Measurements from ENCODE around the gene NCAM1.

DNA sequence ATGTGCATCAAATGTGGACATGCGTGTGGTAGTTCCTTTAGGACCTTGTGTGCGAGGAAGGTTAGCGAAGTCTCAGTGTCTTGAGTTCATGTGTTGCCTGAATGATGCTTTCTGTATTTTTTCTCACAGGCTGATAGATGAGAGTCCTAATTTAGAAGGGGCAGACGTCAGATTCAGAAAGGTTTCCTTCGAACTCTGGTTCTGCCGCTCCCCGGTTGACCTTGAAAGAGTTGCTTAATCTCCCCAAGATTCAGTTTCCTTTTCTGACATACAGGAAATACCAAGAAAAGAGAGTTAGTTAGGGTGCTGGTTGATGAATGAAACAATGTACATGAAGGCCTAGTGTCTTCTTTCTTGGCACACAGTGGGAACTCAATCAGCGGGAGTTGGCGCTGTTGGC is 317.3 kb downstream of the NCAM1 start:
- TF ChIP-seq YY1 (IDR thresholded peaks at IDR 0.05; ENCODE audit: extremely low read depth, insufficient replicate concordance, low read depth, low read length), result no peak
- TF ChIP-seq CBX3 (IDR thresholded peaks at IDR 0.05; ENCODE audit: low read depth), result no peak
- TF ChIP-seq ELF1 (IDR thresholded peaks at IDR 0.05; ENCODE audit: borderline replicate concordance, low read depth), result no peak
- TF ChIP-seq, protein P1, sequence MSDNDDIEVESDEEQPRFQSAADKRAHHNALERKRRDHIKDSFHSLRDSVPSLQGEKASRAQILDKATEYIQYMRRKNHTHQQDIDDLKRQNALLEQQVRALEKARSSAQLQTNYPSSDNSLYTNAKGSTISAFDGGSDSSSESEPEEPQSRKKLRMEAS (IDR thresholded peaks at IDR 0.05), result no peak
- no peak for TF ChIP-seq POLR2A (IDR thresholded peaks at IDR 0.05; ENCODE audit: borderline replicate concordance, extremely low read depth, insufficient read depth, insufficient read length)
